HUES64 (cell line): Measurements from ENCODE around the gene MICALL1.

Source experiments
- H3K27ac ChIP-seq: 2 replicates; pipeline ENCODE4 v1.7.0; 2013; ENCODE audit warnings: low read depth, low read length, inconsistent platforms
- H3K27me3 ChIP-seq: 2 replicates; pipeline ENCODE4 v1.6.1; 2013; ENCODE audit warnings: mild to moderate bottlenecking, low read length; ENCODE audit not compliant: insufficient read depth
- H3K36me3 ChIP-seq: 2 replicates; pipeline ENCODE4 v1.6.1; 2013; ENCODE audit warnings: mild to moderate bottlenecking, low read length; ENCODE audit not compliant: insufficient read depth
- H3K4me1 ChIP-seq: 2 replicates; pipeline ENCODE4 v1.6.1; 2013; ENCODE audit warnings: mild to moderate bottlenecking, low read length, moderate library complexity; ENCODE audit not compliant: insufficient read depth
- H3K4me3 ChIP-seq: 2 replicates; pipeline ENCODE4 v1.5.1; 2013; ENCODE audit warnings: mild to moderate bottlenecking, low read length, moderate library complexity
- H3K9ac ChIP-seq: 2 replicates; pipeline ENCODE4 v1.6.1; 2013; ENCODE audit warnings: mild to moderate bottlenecking, low read depth, low read length
- H3K9me3 ChIP-seq: 2 replicates; pipeline ENCODE4 v1.6.1; 2013; ENCODE audit warnings: low read depth, low read length; ENCODE audit not compliant: insufficient read depth
- WGBS: fragments of 150-250, 120-280 bp; methylation state at CpG from one replicate; pipeline ENCODE4 v1.1.7; 2013; ENCODE audit warnings: missing lambda C conversion rate; 5-methylcytosine and 5-hydroxymethylcytosine counted together

MICALL1 gene

DNA sequence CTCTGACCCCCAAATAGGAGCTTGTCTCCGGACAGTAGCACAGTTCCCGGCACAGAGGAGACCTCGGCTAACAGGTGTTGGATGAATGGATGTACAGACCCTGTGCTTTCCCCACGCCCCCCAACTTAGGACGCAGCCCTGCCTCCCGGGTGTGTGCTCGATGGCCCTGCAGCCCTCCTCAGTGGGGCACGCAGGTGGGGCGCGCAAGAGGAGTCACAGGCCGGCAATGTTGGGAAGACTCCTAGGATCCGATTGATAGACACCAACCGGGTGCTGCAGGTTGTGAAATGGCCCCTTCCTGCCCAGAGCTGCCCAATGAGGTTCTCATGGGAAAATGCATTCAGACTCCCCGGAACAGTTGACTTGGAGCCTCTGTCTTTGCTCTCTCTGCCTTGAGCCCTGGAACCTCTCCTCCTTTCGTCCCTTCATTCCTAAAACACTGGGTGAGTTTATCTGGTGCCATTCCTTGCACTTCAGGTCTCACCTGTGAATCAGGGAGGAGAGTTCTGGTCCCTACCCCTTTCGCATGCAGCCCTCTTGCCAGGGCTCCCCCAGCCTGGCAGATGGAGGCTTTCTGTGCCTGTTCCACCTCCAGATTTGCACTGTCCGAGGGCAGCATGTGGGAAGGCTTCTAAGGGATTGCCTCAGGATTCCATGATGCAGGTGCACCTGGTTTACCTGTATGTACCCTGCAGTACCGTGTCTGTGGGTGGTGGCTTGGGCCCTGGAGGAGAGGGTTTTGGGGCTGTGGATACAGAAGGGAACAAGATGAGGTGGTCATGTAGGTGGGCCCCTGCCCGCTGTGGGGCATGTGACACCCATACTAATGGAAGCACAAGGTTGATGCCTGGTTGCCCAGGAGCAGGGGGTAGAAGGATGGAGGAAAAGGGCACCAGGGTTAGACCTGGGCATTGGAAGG, 1.2 kb downstream of the MICALL1 start:
- Histone ChIP-seq H3K27ac (no peak overlapping the region), H3K36me3 (peaks cover 5% of the 10 kb centered on the region; the same call in 1 of the 2 replicates), H3K4me1 (peaks cover 27% of the 10 kb centered on the region), H3K9ac (peak overlapping the region; percentile 82), H3K27me3 (no peaks in the 10 kb centered on the region), H3K4me3 (peak overlapping the region; percentile 61), H3K9me3 (no peaks in the 10 kb centered on the region)
- 69% methylated on average over 18 of the region's 19 CpGs for WGBS

DNA sequence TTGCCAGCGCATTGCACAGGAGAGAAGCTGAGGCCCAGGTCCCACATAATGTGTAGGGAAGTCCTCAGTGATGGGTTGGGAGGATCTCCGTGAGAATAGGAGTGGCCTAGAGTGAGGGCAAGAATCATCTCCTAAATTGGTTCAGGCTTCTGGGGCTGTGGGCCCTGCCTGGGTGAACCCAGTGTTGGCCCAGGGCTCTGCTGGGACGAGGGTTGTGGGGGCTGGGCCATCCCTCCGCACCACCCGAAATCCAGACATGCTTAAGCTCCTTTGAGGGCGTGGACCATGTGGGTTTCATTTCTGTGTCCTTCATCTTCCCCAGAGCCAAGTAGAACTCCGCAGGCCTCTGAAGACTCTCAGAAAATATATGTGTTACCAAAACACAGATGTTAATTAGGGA, 3.7 kb downstream of the MICALL1 start:
- Histone ChIP-seq H3K27me3 (no peaks in the 10 kb centered on the region), H3K9me3 (no peaks in the 10 kb centered on the region), H3K9ac (no peak overlapping the region), H3K4me1 (peaks cover 26% of the 10 kb centered on the region), H3K36me3 (peaks cover 20% of the 10 kb centered on the region), H3K4me3 (no peak overlapping the region), H3K27ac (0 out of 2 replicates have a peak overlapping the region, but pooled peaks have one; percentile 35)
- 90% methylated on average over 7 of the region's 7 CpGs for WGBS

DNA sequence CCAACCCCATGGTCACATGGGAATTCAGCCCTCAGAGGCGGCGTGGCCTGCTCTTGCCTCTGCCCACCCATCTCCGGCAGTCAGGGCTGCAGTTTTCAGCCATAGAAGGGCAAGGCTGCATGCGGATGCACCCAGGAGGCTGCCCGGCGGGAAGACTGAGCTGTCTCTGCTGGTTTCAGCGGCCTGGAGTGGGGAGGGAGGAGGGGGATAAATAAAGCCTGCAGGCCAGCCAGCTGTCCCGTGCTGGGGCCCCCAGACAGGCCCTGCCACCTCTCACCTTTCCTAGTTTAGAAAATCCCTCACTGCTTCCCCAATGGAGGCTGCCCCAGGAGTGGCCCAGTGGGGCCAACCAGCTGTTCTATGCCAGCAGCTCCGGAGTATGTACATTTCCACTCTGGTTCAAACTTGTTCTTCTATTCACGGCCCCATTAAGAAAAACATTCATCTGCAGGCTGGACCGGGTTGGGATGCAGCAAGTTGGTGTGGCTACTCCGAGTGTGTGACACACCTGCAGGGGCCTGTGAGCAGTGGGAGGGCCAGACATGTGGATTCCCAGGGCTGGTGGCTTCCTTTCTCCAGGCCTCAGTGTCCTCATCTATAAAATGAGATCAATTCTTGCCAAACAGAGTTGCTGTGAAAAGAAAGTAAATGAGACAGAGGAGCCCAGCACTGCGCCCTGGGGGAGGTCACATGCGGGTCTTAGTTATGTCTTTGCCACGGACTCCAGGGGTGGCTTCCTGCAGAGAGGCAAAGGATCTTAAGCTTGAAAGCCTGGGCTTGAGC, 5.0 kb downstream of the MICALL1 start:
- Histone ChIP-seq H3K9me3 (no peaks in the 10 kb centered on the region), H3K27ac (peak overlapping the region; percentile 35; the same call in 1 of the 2 replicates)

DNA sequence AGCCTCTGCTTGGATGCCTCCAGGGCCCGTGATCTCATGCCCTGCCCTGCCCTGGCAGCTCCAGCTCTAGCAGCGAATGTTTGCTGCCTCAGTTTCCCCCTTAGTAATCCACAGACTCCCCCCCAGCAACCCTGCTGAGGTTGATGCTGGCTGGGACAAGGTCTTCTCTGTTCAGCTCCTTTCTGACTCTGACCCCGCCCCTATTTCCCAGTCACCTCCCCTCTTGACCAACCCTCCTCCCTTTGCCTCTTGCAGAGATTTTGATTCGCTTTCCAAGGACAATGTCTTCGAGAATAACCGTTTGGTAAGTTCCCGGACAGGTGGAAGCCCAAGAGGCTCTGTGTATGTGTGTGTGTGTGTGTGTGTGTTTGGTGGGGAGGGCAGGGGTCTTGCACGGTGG, 5.6 kb downstream of the MICALL1 start:
- 82% methylated on average over 7 of the region's 8 CpGs for WGBS
- Histone ChIP-seq H3K4me1 (peaks cover 18% of the 10 kb centered on the region), H3K36me3 (peaks cover 35% of the 10 kb centered on the region), H3K27ac (no peak overlapping the region), H3K4me3 (no peak overlapping the region), H3K9ac (no peak overlapping the region), H3K9me3 (no peaks in the 10 kb centered on the region), H3K27me3 (no peaks in the 10 kb centered on the region)

More for the DNA sequence above, 5.0 kb downstream of the MICALL1 start:
- H3K36me3 ChIP-seq, result peaks cover 29% of the 10 kb centered on the region
- H3K4me1 ChIP-seq, result peaks cover 18% of the 10 kb centered on the region
- no peaks in the 10 kb centered on the region for H3K27me3 ChIP-seq
- no peak overlapping the region for H3K4me3 ChIP-seq
- peak overlapping the region; percentile 28; the same call in 1 of the 2 replicates for H3K9ac ChIP-seq
- 51% methylated on average over 15 of the region's 15 CpGs for WGBS

DNA sequence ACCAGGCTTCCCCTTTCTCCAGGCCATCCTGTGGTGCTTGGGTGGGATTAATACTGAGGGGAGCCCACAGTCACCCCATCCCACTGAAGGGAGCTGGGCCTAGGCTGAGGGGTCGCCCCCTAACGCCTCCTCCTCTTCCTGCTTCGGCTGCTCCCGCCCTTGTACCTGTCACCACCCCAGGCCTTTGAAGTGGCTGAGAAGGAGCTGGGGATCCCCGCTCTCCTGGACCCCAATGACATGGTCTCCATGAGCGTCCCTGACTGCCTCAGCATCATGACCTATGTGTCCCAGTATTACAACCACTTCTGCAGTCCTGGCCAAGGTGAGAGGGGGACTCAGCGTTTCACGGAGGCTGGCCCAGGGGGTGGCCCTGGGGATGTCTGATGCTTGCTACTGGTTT, 6.1 kb downstream of the MICALL1 start:
- Histone ChIP-seq H3K27ac (no peak overlapping the region), H3K27me3 (no peaks in the 10 kb centered on the region), H3K9ac (no peak overlapping the region), H3K9me3 (no peaks in the 10 kb centered on the region), H3K4me1 (peaks cover 18% of the 10 kb centered on the region), H3K4me3 (no peak overlapping the region), H3K36me3 (peaks cover 37% of the 10 kb centered on the region)
- WGBS, result 95% methylated on average over 8 of the region's 8 CpGs

DNA sequence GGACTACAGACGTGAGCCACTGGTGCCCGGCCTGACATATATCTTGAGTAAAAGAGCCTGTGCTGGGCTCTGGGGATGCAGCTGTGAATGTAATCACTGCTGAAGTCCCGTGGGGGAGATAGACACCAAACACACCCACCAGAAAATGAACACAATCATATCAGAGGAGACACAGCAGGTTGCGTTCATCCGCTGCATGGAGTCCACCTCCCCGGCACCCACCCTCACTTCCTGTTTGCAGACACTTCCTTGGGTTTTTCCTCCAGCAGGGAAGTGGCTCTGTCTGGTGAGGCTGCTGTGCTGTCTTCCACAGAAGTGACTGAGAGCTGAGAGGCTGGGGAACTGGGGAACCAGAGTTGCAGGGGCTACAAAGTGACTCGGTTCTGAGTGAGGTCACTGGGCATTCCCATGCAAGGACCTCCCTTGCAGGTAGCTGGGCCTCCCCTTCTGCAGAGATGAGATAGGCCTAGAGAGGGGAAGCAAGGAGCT, 7.2 kb downstream of the MICALL1 start:
- peaks cover 47% of the 10 kb centered on the region for H3K36me3 ChIP-seq
- no peak overlapping the region for H3K4me3 ChIP-seq
- no peaks in the 10 kb centered on the region for H3K9me3 ChIP-seq
- H3K4me1 ChIP-seq, result peaks cover 18% of the 10 kb centered on the region
- no peak overlapping the region for H3K27ac ChIP-seq
- H3K27me3 ChIP-seq, result no peaks in the 10 kb centered on the region
- no peak overlapping the region for H3K9ac ChIP-seq
- WGBS, result 90% methylated on average over 7 of the region's 7 CpGs

DNA sequence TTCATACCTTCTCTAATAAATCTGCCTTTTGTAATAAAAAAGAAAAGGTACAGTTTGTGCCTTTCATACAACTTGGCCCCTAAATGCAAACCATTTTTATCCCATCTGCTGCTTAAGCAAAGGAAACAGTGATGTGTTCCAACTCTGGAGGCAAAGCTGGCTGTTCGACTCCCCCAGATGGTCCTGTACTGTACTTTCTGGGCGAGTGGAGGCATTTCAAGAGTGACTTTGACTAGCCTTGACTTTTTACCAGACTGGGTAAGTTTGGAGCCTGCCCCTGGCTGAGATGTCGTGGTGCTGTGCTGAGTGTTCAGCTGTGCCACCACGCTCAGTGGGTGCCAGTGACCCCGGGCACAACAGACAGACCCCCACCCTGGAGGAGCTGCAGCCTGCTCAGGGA, 10.2 kb downstream of the MICALL1 start:
- Histone ChIP-seq H3K27ac (no peak overlapping the region), H3K36me3 (peaks cover 71% of the 10 kb centered on the region)
- WGBS, result 96% methylated on average over 5 of the region's 5 CpGs

DNA sequence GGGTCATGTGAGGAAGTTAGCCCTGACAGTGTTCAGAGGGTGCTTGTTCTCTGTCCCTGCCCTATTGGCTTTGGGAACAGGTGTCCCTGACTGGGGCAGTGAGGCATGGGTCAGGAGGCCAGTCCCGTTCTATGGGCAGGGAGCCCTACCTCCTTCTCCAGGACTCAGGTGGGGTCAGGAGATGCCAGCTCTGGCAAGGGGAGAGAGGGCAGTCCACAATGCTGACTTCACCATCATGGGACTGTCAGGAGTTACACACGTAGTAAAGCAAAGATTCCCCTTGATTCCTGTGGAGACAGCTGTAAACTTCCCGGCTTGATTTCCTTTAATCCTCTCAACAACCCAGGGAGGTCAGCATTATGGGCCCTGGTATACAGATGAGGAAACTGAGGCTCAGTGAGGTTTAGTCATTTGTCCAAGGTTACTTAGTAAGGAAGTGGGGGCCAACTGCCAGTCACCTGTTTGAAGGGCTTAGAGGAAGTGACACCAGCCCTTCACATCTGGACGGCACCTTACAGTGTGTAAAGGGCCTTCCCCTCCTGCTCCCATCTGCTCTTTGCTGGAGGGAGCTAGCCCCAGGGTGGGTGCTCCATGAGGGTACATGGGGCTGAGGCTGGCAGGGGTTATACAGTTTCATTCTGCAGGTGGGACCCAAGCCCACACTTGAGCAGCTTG, 11.9 kb downstream of the MICALL1 start:
- no peak overlapping the region for H3K27ac ChIP-seq
- peaks cover 69% of the 10 kb centered on the region for H3K36me3 ChIP-seq
- no peak overlapping the region for H3K4me3 ChIP-seq
- no peaks in the 10 kb centered on the region for H3K27me3 ChIP-seq
- no peak overlapping the region for H3K9ac ChIP-seq
- H3K4me1 ChIP-seq, result no peaks in the 10 kb centered on the region
- H3K9me3 ChIP-seq, result no peaks in the 10 kb centered on the region
- 91% methylated on average over 4 of the region's 4 CpGs for WGBS

More for the DNA sequence above, 10.2 kb downstream of the MICALL1 start:
- Histone ChIP-seq H3K4me1 (peaks cover 3% of the 10 kb centered on the region), H3K4me3 (no peak overlapping the region), H3K9ac (no peak overlapping the region), H3K27me3 (no peaks in the 10 kb centered on the region), H3K9me3 (no peaks in the 10 kb centered on the region)

DNA sequence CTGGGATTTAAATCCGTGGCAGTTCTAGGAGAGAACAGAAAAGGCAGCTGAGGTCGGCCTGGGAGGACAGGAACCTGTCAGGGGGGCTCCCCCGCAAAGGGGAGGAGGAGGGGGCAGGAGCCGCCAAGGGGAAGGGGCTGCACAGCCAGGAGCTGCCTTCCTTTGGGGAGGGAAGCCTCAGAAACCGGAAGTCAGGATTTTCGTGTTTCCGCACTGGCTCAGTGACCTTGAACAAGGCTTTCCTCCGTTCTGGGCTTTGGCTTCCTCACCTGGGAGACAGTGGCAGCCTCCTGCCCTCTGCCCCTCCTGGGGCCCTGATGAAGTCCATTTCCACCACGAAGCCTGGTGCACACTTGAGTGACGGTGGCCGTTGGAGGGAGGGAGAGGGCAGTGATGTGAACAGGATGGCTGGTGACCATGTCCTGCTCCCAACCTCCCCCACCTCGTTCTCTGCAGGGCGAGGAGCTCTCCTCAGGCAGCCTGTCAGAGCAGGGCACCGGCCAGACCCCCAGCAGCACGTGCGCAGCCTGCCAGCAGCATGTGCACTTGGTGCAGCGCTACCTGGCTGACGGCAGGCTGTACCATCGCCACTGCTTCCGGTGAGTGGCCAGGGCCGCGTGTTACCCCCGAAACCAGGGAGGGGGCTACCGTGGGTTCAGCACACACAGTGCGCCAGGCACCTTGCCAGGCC, 12.6 kb downstream of the MICALL1 start:
- no peak overlapping the region for H3K27ac ChIP-seq
- H3K9me3 ChIP-seq, result no peaks in the 10 kb centered on the region
- H3K36me3 ChIP-seq, result peaks cover 63% of the 10 kb centered on the region
- no peaks in the 10 kb centered on the region for H3K4me1 ChIP-seq
- H3K27me3 ChIP-seq, result no peaks in the 10 kb centered on the region
- no peak overlapping the region for H3K9ac ChIP-seq
- no peak overlapping the region for H3K4me3 ChIP-seq
- 94% methylated on average over 25 of the region's 25 CpGs for WGBS

DNA sequence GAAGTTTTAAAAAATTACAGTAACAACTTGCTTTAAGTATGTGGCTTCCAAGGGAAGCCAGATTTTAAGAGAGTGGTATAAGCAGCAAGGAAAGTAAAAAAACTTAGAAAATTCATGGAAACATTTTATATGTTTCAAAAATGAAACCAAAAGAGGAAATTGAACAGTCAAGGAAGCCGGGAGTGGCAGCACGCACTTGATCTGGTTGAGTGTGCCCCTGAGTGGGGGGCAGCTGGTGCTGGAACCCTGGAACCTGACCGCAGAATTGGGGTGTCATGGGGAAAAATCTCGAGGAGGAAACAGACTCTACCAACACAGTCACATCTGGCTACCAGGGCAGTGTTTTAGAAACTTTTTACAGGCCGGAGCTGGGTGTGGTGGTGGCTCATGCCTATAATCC, 14.0 kb downstream of the MICALL1 start:
- Histone ChIP-seq H3K9ac (no peak overlapping the region), H3K27me3 (no peaks in the 10 kb centered on the region), H3K4me1 (no peaks in the 10 kb centered on the region), H3K36me3 (peaks cover 62% of the 10 kb centered on the region), H3K4me3 (no peak overlapping the region), H3K27ac (no peak overlapping the region), H3K9me3 (no peaks in the 10 kb centered on the region)
- 95% methylated on average over 5 of the region's 5 CpGs for WGBS
